GM12878 (cell line): Measurements from ENCODE around the gene SLAMF1. TPM values are rescaled to one million over a fixed set of nuclear protein-coding genes. Genes with fewer than 3 reads are reported as not detected.

Experiments used
- BHLHE40 ChIP-seq, 2 experiments: fragments of 450-650 bp in 1 of 2; IDR thresholded peaks; 2 replicates each; pipeline ENCODE4 v1.6.1; 2011 to 2017; ENCODE audit warnings: low read depth in 2 of 2, borderline replicate concordance in 1 of 2, improper control_type of control experiment in 1 of 2, low read length in 1 of 2, mild to moderate bottlenecking in 1 of 2
- CBX5 ChIP-seq: sonication (generic); IDR thresholded peaks from 2 replicates; pipeline ENCODE4 v1.6.1; 2016; ENCODE audit warnings: low read depth, moderate library complexity, mild to moderate bottlenecking, inconsistent platforms
- JUND ChIP-seq: IDR thresholded peaks from 2 replicates; pipeline ENCODE4 v1.6.1; 2012; ENCODE audit warnings: low read depth, mild to moderate bottlenecking, low read length, improper control_type of control experiment, moderate library complexity
- POLR2AphosphoS5 ChIP-seq: IDR thresholded peaks from 2 replicates; pipeline ENCODE4 v1.6.1; 2011; ENCODE audit warnings: mild to moderate bottlenecking, low read length, inconsistent platforms
- RELA ChIP-seq: fragments of 450-650 bp; IDR thresholded peaks from 2 replicates; pipeline ENCODE4 v1.8.0; 2014; ENCODE audit warnings: borderline replicate concordance; ENCODE audit not compliant: partially characterized antibody
- RUNX3 ChIP-seq: IDR thresholded peaks from 2 replicates; pipeline ENCODE4 v1.6.1; 2012; ENCODE audit warnings: low read length, inconsistent platforms
- SIX5 ChIP-seq: IDR thresholded peaks from 2 replicates; pipeline ENCODE4 v1.6.1; 2011; ENCODE audit warnings: mild to moderate bottlenecking, low read depth, low read length, moderate library complexity; ENCODE audit not compliant: severe bottlenecking
- SREBF1 ChIP-seq: IDR thresholded peaks from 2 replicates; pipeline ENCODE4 v1.6.1; 2012; ENCODE audit warnings: mild to moderate bottlenecking, low read length
- SUZ12 ChIP-seq: fragments of 200-600 bp; sonication (generic); IDR thresholded peaks from one replicate; pipeline ENCODE4 v1.6.1; 2018; ENCODE audit warnings: antibody characterized with exemption, mild to moderate bottlenecking; ENCODE audit not compliant: unreplicated experiment
- ZNF217 ChIP-seq: fragments of 450-650 bp; IDR thresholded peaks from 2 replicates; pipeline ENCODE4 v1.6.1; 2017; ENCODE audit warnings: antibody characterized with exemption, mild to moderate bottlenecking
- polyA plus RNA-seq, 11 experiments: library from polyadenylated mRNA; depleted of rRNA in 4 of 11; unstranded in 6 of 11; stranded (reverse) in 5 of 11; fragments of >200 nt; fragmentation: Nextera tagmentation in 4 of 11; fragmentation: Illumina TruSeq in 1 of 11; extraction: Ambion mirVana in 4 of 11; extraction: Trizol in 1 of 11; gene quantifications; 1 replicate in 1 of 11; 2 replicates in 10 of 11; pipeline versions ENCODE4 v1.2.1 to v1.2.3, GENCODE V29; 2011 to 2016; ENCODE audit warnings: inconsistent platforms in 2 of 11, missing spikeins in 2 of 11, low read depth in 1 of 11
- total RNA-seq, 4 experiments: library from RNA; depleted of rRNA in 3 of 4; stranded (reverse); fragments of >200 nt in 3 of 4; fragmentation: Illumina TruSeq in 1 of 4; extraction: Trizol in 1 of 4; gene quantifications; 2 replicates each; pipeline versions ENCODE4 v1.2.1 to v1.2.3, GENCODE V29; 2013 to 2021
- TF ChIP-seq, protein P1 (sequence below): fragments of 450-650 bp; formaldehyde crosslinking; IDR thresholded peaks from 2 replicates; pipeline ENCODE4 v1.4.0; 2020; ENCODE audit warnings: mild to moderate bottlenecking, moderate library complexity
- TF ChIP-seq, protein P2 (sequence below): fragments of 450-650 bp; IDR thresholded peaks from 2 replicates; pipeline ENCODE4 v1.6.1; 2017; ENCODE audit warnings: mild to moderate bottlenecking, low read depth, inconsistent platforms; ENCODE audit not compliant: poor library complexity, severe bottlenecking
- TF ChIP-seq, protein P3 (sequence below): IDR thresholded peaks from 2 replicates; pipeline ENCODE4 v1.6.1; 2011; ENCODE audit warnings: mild to moderate bottlenecking, low read depth, low read length, moderate library complexity; ENCODE audit not compliant: insufficient replicate concordance
- TF ChIP-seq, protein P4 (sequence below): fragments of 450-650 bp; IDR thresholded peaks from 2 replicates; pipeline ENCODE4 v1.6.1; 2017; ENCODE audit warnings: antibody characterized with exemption, mild to moderate bottlenecking, moderate library complexity
- TF ChIP-seq, protein P5 (sequence below): IDR thresholded peaks from 2 replicates; pipeline ENCODE4 v1.6.1; 2011; ENCODE audit warnings: low read depth, low read length, improper control_type of control experiment, borderline replicate concordance

Gene SLAMF1
- total and polyA plus RNA-seq, 10 of the 15 experiments (the other 5 are each of a cell fraction or from before 2014, with no cell fraction given) = 87.3 to 260 (median 131) TPM

DNA sequence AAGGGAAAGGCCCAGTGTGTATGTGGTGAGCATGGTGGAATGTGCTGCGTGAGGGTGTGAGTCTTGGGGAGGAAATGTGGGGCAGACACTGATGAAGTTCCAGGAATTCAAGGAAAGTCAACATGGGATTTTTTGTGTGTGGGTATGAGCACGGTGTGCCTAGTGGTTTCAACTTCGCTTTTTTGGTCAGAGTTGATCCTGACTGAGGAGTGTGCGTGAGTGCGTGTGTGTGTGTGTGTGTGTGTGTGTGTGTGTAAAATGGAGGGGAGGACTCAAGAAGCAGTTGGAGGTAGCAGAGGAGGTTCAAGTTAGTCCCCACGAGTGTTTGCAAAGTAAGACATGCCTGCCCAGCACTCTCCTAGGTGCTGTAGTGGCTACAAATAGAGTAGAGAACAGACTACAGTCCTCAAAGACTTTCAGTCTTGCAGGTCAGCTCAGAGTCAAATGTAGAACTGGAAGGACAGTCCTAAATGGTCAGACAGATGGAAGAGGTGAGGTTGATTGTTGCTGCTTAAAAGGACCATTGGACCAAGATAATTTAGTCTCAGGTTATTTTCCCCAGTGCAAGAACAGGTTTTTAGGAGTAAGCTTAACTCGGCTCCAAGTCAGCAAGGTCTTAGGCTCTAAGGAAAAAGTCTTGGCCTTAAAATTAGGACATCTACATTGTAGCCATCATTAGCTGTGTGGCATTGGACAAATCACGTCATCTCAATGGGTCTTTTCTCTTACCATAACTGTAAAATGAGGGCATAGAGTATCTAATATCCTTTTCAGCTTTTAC lies 25.0 kb downstream of the SLAMF1 start (continued):
- TF ChIP-seq, protein P1, sequence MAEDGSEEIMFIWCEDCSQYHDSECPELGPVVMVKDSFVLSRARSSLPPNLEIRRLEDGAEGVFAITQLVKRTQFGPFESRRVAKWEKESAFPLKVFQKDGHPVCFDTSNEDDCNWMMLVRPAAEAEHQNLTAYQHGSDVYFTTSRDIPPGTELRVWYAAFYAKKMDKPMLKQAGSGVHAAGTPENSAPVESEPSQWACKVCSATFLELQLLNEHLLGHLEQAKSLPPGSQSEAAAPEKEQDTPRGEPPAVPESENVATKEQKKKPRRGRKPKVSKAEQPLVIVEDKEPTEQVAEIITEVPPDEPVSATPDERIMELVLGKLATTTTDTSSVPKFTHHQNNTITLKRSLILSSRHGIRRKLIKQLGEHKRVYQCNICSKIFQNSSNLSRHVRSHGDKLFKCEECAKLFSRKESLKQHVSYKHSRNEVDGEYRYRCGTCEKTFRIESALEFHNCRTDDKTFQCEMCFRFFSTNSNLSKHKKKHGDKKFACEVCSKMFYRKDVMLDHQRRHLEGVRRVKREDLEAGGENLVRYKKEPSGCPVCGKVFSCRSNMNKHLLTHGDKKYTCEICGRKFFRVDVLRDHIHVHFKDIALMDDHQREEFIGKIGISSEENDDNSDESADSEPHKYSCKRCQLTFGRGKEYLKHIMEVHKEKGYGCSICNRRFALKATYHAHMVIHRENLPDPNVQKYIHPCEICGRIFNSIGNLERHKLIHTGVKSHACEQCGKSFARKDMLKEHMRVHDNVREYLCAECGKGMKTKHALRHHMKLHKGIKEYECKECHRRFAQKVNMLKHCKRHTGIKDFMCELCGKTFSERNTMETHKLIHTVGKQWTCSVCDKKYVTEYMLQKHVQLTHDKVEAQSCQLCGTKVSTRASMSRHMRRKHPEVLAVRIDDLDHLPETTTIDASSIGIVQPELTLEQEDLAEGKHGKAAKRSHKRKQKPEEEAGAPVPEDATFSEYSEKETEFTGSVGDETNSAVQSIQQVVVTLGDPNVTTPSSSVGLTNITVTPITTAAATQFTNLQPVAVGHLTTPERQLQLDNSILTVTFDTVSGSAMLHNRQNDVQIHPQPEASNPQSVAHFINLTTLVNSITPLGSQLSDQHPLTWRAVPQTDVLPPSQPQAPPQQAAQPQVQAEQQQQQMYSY (CRISPR knock-in tag) = no peak
- TF ChIP-seq BHLHE40 (IDR thresholded peaks at IDR 0.05; ENCODE audit: borderline replicate concordance in 1 of 2, low read depth in 2 of 2, low read length in 1 of 2) (peak in 1 of 2 experiments; percentile 4; a peak in 1 of 4 replicates), CBX5 (no peak), RELA (no peak), SUZ12 (no peak), RUNX3 (peak; percentile 56), SIX5 (no peak), POLR2AphosphoS5 (peak; percentile 84), SREBF1 (no peak), ZNF217 (no peak), JUND (no peak)
- TF ChIP-seq, protein P2, sequence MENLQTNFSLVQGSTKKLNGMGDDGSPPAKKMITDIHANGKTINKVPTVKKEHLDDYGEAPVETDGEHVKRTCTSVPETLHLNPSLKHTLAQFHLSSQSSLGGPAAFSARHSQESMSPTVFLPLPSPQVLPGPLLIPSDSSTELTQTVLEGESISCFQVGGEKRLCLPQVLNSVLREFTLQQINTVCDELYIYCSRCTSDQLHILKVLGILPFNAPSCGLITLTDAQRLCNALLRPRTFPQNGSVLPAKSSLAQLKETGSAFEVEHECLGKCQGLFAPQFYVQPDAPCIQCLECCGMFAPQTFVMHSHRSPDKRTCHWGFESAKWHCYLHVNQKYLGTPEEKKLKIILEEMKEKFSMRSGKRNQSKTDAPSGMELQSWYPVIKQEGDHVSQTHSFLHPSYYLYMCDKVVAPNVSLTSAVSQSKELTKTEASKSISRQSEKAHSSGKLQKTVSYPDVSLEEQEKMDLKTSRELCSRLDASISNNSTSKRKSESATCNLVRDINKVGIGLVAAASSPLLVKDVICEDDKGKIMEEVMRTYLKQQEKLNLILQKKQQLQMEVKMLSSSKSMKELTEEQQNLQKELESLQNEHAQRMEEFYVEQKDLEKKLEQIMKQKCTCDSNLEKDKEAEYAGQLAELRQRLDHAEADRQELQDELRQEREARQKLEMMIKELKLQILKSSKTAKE = no peak
- TF ChIP-seq, protein P3, sequence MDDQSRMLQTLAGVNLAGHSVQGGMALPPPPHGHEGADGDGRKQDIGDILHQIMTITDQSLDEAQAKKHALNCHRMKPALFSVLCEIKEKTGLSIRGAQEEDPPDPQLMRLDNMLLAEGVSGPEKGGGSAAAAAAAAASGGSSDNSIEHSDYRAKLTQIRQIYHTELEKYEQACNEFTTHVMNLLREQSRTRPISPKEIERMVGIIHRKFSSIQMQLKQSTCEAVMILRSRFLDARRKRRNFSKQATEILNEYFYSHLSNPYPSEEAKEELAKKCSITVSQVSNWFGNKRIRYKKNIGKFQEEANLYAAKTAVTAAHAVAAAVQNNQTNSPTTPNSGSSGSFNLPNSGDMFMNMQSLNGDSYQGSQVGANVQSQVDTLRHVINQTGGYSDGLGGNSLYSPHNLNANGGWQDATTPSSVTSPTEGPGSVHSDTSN = no peak
- TF ChIP-seq, protein P4, sequence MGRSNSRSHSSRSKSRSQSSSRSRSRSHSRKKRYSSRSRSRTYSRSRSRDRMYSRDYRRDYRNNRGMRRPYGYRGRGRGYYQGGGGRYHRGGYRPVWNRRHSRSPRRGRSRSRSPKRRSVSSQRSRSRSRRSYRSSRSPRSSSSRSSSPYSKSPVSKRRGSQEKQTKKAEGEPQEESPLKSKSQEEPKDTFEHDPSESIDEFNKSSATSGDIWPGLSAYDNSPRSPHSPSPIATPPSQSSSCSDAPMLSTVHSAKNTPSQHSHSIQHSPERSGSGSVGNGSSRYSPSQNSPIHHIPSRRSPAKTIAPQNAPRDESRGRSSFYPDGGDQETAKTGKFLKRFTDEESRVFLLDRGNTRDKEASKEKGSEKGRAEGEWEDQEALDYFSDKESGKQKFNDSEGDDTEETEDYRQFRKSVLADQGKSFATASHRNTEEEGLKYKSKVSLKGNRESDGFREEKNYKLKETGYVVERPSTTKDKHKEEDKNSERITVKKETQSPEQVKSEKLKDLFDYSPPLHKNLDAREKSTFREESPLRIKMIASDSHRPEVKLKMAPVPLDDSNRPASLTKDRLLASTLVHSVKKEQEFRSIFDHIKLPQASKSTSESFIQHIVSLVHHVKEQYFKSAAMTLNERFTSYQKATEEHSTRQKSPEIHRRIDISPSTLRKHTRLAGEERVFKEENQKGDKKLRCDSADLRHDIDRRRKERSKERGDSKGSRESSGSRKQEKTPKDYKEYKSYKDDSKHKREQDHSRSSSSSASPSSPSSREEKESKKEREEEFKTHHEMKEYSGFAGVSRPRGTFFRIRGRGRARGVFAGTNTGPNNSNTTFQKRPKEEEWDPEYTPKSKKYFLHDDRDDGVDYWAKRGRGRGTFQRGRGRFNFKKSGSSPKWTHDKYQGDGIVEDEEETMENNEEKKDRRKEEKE = no peak
- TF ChIP-seq, protein P5, sequence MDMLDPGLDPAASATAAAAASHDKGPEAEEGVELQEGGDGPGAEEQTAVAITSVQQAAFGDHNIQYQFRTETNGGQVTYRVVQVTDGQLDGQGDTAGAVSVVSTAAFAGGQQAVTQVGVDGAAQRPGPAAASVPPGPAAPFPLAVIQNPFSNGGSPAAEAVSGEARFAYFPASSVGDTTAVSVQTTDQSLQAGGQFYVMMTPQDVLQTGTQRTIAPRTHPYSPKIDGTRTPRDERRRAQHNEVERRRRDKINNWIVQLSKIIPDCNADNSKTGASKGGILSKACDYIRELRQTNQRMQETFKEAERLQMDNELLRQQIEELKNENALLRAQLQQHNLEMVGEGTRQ = no peak
